ENCODE measurements around the gene ARHGAP21. TPM values are rescaled to one million over a fixed set of nuclear protein-coding genes. Genes with fewer than 3 reads are reported as not detected.

The ARHGAP21 gene
- total and polyA plus RNA-seq, 9 of the 15 experiments (the other 6 are each of a cell fraction or from before 2014, with no cell fraction given): 13.6 to 145 (median 60.8) TPM

- no peak for TF ChIP-seq CREB1 (IDR thresholded peaks at IDR 0.05)
- 0 out of 2 replicates have a peak, but pooled peaks have one; percentile 6 for TF ChIP-seq CREB1 (CRISPR knock-in tag; IDR thresholded peaks at IDR 0.05)
- TF ChIP-seq ATF7 (IDR thresholded peaks at IDR 0.05): peak; percentile 51
- peak; percentile 62 for TF ChIP-seq TAF1 (IDR thresholded peaks at IDR 0.05; ENCODE audit: control insufficient read depth, extremely low read depth, insufficient read depth, low read length, severe bottlenecking)
- no peak for TF ChIP-seq E2F5 (CRISPR knock-in tag; IDR thresholded peaks at IDR 0.05)
- peak; percentile 49; the same call in 1 of the 2 replicates for TF ChIP-seq DPF2 (IDR thresholded peaks at IDR 0.05)
- peak; percentile 46 to 88; a peak in 2 of 4 replicates for TF ChIP-seq MAZ (CRISPR knock-in tag; conservative IDR thresholded peaks at IDR 0.05 in 1 of 2, IDR thresholded peaks at IDR 0.05 in 1 of 2)
- peak; percentile 50 for TF ChIP-seq POLR2AphosphoS5 (IDR thresholded peaks at IDR 0.05; ENCODE audit: control insufficient read depth, insufficient read depth, low read depth, low read length)
- no peak; the same call in 1 of the 2 replicates for TF ChIP-seq CTBP1 (IDR thresholded peaks at IDR 0.05; ENCODE audit: borderline replicate concordance)
- peak; percentile 66; the same call in 1 of the 2 replicates for TF ChIP-seq L3MBTL2 (IDR thresholded peaks at IDR 0.05)
- TF ChIP-seq E4F1 (CRISPR knock-in tag; IDR thresholded peaks at IDR 0.05; ENCODE audit: borderline replicate concordance): no peak
- TF ChIP-seq JUND (IDR thresholded peaks at IDR 0.05; ENCODE audit: borderline replicate concordance, low read depth, low read length): 0 out of 2 replicates have a peak, but pooled peaks have one; percentile 25
- no peak for TF ChIP-seq JUND (tag; IDR thresholded peaks at IDR 0.05; ENCODE audit: borderline replicate concordance, low read depth, low read length)
- TF ChIP-seq PHB (CRISPR knock-in tag; IDR thresholded peaks at IDR 0.05): no peak
- peak; percentile 63; the same call in 1 of the 2 replicates for TF ChIP-seq SREBF1 (IDR thresholded peaks at IDR 0.05; ENCODE audit: borderline replicate concordance, low read depth, low read length)
- TF ChIP-seq NELFE (IDR thresholded peaks at IDR 0.05; ENCODE audit: insufficient read depth, insufficient read length): no peak
- peak in 1 of 2 experiments; percentile 7; a peak in 1 of 4 replicates for TF ChIP-seq ETV6 (IDR thresholded peaks at IDR 0.05; ENCODE audit: borderline replicate concordance in 1 of 2, low read depth in 2 of 2, low read length in 1 of 2)
- TF ChIP-seq ETV6 (CRISPR knock-in tag; IDR thresholded peaks at IDR 0.05; ENCODE audit: borderline replicate concordance): no peak
- TF ChIP-seq ERF (CRISPR knock-in tag; IDR thresholded peaks at IDR 0.05): no peak
- no peak for TF ChIP-seq CTCFL (IDR thresholded peaks at IDR 0.05; ENCODE audit: borderline replicate concordance, insufficient read depth, low read depth, low read length, poor library complexity, severe bottlenecking)
- TF ChIP-seq POLR2AphosphoS2 (IDR thresholded peaks at IDR 0.05; ENCODE audit: low read length): peak; percentile 66; the same call in 1 of the 2 replicates
- no peak for TF ChIP-seq U2AF2 (optimal IDR thresholded peaks at IDR 0.05; ENCODE audit: low read depth, low read length)
- no peak for TF ChIP-seq HMG20A (CRISPR knock-in tag; conservative IDR thresholded peaks at IDR 0.05)
These were observed 918 bp upstream of the ARHGAP21 start (continued) for GRCh38 chr10:24724381-24725228.
